HG03342 (cell line): ENCODE measurements around the gene NUDC.
"Not testable (repeated sequence)": the region's sequence is repeated elsewhere in the genome, so short reads cannot be mapped to it uniquely, and the experiment has no call there.

Source experiments
- ATAC-seq: cut with Tn5 transposase; IDR thresholded peaks from one replicate; pipeline ENCODE4 v1.9.1; 2021; ENCODE audit warnings: mild to moderate bottlenecking, moderate library complexity; ENCODE audit not compliant: unreplicated experiment

Gene NUDC

DNA sequence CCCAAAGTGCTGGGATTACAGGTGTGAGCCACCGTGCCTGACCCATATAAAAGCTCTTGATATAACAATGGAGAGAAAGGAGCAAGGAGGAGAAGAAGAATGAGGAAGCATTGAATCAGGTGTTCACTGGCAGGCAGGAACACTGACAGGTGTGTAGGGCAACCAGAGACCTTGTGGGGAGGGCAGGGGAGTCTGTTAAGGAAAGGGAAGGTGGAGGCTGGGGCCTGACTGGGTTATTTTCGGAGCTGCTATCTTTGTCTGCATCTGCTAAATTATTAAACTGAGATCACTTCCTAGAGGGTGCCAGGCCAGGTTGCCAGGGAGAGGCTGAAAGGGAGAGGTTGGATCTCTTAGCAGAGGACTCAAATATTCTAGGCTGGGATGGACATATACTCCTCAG is 65.1 kb downstream of the NUDC start:
- ATAC-seq: no peak

DNA sequence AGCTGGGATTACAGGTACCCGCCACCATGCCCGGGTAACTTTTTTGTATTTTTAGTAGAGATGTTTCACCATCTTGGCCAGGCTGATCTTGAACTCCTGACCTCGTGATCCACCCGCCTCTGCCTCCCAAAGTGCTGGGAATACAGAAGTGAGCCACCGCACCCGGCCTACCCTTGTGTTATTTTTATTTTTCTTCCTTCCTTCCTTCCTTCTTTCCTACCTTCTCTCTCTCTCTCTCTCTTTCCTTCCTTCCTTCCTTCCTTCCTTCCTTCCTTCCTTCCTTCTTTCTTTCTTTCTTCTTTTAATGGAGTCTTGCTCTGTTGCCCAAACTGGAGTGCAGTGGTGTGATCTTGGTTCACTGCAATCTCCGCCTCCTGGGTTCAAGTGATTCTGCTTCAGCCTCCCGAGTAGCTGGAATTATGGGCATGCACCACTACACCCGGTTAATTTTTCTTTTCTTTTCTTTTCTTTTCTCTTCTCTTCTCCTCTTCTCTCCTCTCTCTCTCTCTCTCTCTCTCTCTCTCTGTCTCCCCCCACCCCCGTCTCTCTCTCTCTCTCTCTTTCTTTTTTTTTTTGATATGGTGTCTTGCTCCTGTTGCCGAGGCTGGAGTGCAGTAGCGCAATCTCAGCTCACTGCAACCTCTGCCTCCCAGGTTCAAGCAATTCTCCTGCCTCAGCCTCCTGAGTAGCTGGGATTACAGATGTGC is 68.0 kb downstream of the NUDC start:
- ATAC-seq: not testable (repeated sequence)

DNA sequence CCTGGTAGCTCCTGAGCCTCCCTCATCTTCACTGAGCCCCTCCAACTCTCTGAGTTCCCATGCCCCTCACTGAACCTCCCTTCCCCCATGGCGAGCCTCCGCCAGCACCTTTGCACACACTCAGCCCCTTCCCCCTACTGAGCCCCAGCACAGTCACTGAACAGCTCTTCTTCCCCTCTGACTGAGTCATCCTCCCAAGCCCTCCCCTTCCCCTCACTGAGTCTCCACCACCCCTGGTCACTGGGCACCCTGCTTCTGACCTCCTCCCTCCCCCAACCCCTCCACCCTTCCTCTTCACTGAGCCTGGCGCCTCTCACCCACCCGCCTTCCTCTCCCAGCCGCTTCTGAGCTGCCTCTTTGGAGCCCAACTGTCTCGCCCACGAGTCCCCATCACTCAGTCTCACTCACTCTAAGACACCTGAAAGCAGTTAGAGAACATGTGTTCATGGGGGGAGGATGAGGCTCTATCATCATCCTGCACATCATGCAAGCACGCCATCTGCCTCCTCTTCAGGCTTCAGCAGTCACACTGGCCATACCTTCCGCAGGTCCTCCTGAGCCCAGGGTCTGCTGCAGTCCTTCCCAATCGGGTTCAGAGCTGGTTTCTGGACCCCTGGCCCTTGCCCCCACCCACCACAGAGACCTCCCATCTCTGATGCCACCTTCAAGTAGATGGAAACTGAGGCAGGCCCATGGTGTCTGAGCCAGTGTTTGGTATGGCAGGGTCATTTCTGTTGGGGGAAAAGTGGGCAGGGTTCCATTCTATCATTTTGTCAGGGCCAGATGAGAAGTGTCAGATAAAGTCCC is 70.0 kb downstream of the NUDC start:
- no peak for ATAC-seq

DNA sequence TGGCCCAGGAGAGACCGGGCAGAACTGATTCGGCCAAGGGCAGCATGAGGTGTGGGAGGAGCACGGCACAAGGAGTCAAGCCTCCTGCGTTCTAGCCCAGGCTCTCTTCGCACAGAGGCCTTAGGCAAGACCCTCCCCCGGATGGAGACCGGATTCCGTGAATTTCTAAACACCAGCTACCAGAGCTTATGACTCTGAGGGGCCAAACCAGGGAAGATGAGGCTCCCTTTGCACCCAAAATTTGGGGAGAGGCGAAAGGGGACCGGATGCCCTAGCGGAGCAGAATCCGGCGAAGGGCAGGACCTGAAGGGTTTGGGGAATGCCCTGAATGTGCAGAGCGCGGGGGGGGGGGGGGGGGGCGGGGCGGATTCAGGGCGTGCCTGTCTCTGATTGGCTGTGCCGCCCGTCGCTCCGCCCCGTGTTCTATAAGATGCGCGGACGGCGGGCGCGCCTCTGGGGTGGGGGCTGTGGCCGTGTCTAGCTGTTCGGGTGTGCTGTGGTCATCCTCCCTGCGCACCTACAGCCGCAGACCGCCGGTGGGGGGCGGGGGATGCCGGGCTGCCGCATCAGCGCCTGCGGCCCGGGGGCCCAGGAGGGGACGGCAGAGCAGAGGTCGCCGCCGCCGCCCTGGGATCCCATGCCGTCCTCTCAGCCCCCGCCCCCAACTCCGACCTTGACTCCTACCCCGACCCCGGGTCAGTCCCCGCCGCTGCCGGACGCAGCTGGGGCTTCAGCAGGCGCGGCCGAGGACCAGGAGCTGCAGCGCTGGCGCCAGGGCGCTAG is 71.9 kb downstream of the NUDC start, which contains the start of gene TRNP1:
TRNP1 (plus strand) TSS at position 456 of the 783 bp plus-strand sequence; CDS start at position 551, 95 bp downstream.
- peak; percentile 41 for ATAC-seq

DNA sequence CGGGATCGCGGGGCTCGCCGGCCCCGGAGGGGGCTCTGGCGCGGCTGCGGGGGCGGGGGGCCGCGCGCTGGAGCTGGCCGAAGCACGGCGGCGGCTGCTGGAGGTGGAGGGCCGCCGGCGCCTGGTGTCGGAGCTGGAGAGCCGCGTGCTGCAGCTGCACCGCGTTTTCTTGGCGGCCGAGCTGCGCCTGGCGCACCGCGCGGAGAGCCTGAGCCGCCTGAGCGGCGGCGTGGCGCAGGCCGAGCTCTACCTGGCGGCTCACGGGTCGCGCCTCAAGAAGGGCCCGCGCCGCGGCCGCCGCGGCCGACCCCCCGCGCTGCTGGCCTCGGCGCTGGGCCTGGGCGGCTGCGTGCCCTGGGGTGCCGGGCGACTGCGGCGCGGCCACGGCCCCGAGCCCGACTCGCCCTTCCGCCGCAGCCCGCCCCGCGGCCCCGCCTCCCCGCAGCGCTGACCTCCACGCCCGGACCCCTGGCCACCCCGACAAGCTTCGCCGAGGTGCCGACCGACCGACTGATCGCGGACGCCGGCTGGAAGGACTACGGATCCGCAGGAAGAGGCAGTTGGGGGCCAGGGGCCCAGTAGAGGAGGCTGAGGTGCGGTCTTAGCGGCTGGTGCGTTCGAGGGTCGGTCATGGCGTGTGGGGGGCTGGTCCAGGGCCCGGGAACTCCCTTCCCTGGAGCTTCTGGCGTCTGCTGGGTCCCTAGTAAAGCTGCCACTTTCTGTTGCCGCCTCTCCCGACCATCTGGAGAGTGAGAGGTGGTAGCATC is 72.7 kb downstream of the NUDC start:
- peak; percentile 5 for ATAC-seq

DNA sequence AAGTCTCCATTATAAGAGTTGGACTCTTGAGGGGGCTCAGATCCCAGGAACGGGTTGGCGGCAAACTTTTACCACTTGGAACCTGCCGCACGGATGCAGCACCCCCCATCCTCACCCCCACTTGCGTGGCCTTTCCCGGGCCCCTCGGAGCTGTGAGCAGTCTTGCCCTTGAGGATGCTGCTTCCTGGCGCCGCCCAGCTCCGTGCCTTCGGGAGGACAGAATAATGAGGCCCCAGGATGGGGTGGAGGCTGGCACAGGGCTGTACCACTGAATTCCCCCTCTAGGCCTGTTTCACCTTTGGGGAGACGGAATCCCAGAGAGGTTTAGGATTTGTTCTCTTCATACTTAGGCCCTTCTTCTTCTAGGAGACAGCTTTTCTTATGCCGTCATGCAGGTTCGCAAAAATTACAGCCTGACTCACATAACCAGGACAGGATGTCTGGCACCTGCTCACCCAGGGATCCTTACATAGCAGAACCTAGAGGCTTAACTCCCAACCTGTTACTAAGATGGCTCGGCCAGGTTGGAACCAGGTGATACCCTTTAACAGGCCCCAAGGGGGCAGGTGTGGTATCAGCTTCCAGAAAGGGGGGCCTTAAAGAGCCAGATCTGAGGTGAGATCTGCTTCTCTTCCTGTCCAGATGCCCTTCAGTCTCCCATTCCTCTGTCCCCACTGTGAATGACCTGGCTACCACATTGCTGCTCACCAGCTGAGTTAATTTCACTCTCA is 73.4 kb downstream of the NUDC start:
- no peak for ATAC-seq

DNA sequence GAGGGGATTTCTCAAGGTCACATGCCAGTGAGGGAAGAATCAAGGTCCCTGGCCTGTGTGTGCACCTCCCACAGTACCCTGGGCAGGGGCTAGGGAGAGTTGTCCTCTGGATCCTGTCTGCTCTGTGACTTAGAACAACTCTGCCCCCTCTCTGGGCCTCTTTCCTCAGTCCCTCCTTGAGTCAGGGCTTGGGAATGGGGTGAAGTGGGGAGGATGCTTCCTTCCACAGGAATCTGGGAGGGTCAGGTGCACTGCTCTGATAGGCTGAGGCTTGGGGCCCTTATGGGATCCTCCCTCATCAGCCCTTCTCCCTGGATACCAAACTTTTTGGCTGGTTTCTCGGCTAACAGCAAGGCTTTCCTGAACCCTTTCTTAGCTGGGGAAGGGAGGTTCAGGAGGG is 74.5 kb downstream of the NUDC start:
- ATAC-seq: no peak
